HG03103 (cell line): Measurements from ENCODE around the gene SRRM3.
"Not testable (repeated sequence)": the region's sequence is repeated elsewhere in the genome, so short reads cannot be mapped to it uniquely, and the experiment has no call there.

Source experiments
- ATAC-seq: cut with Tn5 transposase; IDR thresholded peaks from one replicate; pipeline ENCODE4 v1.9.1; 2021; ENCODE audit warnings: low read depth; ENCODE audit not compliant: unreplicated experiment

Gene SRRM3

DNA sequence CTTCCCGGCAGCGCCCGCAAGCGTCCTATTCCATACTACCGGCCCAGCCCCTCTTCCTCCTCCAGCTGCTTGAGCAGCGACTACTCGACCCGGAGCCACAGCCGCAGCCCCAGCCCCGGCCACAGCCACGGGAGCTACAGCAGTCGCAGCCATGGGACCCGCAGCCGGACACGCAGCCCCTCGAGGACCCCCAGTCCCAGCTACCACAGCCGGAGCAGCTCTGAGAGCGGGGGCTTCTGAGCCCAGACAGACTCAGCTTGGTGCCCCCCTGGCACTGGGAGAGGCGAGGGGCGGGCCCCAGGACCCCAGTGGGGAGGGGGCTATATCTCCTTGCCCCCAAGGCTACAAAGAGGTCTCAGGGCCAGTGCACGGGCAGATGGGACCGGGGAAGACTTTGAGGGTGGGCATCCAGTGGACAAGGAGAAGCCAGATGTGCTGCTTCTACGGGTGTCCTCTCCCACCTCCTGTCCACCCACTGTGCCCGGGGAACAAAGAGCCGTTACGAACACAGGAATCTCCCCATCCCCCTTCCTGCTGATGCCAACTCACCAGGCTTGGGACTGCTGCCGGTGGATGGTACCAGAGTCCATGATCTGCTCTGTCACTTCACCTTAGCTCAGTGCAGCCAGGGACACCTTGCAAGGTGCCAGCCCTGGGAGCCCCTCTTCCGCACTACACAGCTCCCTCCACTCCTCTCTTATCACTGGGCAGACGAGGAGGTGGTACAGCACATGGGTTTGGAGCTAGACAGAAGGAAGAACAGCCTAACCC lies 84.1 kb downstream of the SRRM3 start:
- ATAC-seq = no peak

DNA sequence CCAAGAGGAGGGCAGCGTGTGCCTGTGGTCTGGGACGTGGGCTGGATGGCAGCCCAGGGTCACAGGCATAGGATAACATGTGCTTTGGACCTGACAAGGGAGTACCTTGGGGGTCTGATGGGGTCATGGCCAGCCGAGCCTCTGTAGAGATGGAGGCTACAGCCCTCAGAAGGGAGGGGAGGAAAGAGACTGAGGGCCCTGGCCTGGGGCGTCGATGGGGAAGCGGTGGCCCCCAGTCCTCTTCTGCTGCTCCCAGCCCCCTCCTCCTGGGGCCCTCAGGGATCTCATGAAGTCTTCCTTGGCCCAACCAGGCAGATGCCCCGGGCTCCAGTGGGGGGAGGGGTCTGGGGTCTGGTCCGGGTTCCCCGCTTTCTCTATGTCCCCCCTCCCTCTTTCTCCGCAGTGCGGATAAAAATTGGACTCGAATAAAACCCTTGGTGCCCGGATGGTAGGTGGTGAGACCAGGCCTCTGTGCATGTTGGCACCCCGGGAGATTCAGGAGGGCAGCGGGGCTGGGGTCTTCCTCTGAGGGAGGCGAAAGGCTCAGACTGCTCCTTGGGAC lies 85.2 kb downstream of the SRRM3 start:
- no peak for ATAC-seq

DNA sequence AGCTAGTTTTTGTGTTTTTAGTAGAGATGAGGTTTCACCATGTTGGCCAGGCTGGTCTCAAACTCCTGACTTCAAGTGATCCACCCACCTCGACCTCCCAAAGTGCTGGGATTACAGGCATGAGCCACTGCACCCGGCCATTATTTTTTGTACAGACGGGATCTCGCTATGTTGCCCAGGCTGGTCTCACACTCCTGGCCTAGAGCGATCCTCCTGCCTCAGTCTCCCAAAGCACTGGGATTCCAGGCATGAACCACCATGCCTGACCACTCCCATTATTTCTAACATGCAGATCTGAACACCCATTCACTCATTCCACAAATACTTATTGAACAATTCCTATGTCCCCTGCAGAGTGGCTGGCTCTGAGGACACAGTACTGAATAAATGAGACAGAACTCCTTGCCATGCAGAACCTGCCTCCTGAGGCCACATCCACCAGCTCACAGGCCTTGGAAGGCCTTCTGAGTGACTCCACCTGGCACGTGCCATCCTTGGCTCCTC lies 89.2 kb downstream of the SRRM3 start:
- not testable (repeated sequence) for ATAC-seq

DNA sequence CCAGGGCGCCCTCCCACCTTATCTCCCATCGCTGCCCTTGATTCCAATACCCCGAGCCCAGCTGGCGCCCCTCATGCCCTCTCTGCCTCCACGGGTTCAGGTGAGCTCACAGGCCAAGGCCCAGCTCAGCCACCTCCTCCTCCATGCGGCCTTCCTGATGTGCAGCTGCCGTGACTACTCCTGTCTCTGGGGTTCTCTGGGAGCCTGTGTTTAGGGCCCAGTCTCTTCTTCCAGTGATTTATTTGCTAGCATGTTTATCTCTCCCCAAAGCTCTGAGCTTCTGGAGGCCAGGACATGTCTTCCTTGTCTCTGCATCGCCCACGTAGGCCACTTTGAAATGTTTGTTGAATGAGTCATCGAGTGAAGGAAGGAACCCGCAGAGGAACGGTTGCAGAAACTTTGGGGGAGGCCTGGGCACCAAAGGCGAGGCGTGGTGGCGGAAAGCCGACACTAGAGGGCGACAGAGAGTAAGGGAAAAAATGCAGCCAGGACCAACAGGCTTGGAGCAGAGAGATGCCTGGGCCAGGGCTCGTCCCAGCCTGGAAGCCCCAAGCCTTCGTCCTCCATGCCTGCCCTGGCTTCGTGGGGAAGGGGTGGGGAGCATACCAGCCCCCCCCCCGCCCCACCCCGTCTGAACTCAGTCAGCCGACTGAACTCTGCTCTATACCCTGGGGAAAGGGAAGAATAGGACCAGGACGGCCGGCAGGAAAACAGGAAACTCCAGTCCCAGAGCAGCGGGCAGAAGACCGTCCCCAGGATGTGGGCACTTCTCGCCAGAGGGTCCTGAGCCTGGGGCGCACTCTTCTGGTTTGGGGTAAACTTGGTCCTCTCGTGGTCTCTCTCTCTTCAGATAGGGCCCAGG lies 89.9 kb downstream of the SRRM3 start:
- ATAC-seq = peak; percentile 62

DNA sequence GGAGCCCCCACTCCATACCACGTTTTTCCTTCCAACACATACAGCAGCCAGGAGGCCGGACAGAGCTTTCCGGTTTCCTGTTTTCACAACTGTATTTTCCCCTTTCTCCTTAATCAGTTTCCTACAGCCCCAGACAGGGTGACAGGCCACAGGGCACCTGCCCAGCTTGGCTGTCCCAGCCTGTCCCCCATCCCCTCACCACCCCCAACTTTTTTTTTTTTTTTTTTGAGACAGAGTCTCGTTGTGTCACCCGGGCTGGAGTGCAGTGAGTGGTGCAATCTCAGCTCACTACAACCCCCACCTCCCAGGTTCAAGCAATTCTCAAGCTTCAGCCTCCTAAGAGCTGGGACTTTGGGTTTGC lies 90.5 kb downstream of the SRRM3 start:
- no peak for ATAC-seq

DNA sequence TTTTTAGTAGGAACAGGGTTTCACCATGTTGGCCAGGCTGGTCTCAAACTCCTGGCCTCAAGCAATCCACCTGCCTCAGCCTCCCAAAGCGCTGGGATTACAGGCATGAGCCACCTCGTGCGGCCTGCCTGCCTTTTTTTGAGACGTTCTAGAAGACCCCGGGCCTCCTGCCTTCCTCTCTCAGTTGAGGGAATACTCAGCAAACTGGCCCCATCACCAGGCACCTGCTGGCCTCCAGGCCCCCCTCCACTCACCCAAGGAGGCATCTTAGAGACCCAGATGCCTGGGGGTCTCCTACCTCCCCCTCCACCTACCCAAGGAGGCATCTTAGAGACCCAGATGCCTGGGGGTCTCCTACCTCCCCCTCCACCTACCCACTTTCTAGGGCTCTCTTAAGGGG lies 91.2 kb downstream of the SRRM3 start:
- not testable (repeated sequence) for ATAC-seq

DNA sequence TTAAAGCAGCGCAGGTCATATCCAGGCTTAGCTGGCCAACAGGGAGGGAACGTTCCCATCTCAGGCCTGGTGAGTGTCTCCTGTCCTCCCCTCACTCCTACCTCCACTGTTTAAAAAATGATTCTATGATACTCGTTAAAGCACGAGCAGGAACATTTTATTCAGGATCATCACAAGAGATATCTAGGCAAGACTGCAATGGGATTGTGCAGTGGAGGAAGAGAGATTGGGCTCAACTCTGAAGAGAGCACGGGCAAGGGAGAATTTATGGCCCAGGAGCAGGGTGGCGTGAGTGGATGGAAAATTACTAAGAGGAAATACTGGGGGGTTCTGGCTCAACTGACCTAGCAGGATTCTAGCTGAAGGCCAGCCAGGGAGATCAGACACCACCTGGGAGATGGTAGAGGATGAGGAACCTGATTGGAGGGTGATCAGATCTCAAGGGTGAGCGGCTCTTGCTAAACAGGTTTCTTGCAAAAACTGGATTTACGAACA lies 91.8 kb downstream of the SRRM3 start:
- no peak for ATAC-seq

DNA sequence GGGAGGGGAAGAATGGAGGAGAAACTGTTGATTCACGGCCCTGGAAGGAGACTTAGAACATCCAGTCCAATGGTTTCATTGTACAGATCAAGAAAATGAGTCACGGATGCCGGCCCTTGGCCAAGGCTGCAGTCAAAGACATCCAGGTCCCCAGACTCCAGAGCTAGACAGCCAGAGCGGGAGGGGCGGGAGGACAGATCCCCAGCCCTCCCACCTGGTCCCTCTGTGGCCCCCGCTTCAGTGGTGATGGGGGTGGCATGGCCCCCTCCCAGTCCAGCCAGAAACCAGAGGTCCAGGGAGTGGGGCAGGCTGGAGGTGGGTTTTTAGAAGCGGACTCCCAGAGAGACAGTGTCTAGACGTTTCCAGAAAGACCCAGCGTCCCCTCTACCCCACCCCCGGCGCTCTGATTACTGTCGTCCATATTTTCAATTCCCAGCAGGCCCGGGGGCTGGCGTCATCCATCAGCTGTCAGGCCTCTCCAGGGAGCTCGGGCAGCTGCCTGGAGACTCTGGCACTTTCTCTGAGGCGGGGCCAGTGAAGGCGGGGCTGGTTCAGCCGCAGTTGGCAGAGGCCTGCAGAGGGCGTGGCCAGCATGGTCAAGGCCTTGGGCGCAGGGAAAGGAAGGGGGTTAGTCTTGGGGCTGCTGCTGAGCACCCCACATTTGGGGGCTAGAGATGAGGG lies 92.8 kb downstream of the SRRM3 start:
- ATAC-seq = no peak

DNA sequence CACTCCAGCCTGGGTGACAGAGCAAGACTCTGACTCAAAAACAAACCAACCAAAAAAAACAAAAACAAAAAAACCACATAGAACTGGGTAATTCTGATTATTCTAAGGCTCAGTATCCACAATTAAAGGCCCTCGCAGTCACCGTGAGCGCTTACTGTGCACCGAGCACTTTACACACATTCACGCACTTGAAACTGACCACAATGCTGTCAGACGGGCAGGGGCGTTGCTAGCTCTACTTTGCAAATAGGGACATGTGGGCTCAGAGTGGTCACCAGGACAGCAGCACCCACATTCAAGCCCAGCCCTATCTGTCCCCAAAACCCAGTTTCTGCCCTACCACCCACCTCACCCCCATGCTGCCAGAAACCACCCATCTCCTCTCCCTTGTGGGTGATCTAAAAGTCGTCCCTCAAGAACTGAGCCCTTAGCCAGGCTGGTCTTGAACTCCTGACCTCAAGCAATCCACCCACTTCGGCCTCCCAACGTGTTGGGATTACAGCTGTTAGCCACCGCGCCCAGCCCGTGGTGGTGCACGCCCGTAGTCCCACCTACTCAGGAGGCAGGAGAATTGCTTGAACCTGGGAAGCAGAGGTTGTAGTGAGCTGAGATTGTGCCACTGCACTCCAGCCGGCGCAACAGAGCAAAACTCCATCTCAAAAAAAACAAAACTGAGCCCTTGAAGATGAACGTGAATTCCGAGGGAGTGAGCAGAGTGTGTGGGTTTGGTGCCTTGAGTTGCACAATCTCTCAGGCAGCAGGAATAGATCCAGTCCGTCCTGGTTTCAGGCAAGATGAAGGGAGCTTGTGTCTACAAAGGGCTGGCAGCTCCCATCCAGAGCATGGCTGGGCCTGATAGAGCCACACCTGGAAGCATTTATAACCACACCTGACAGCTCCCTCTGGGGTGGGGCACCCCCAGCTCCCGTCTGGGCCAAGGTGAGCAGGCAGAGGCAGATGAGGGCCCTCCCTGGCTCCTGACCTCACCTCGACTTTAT lies 95.3 kb downstream of the SRRM3 start:
- no peak for ATAC-seq

DNA sequence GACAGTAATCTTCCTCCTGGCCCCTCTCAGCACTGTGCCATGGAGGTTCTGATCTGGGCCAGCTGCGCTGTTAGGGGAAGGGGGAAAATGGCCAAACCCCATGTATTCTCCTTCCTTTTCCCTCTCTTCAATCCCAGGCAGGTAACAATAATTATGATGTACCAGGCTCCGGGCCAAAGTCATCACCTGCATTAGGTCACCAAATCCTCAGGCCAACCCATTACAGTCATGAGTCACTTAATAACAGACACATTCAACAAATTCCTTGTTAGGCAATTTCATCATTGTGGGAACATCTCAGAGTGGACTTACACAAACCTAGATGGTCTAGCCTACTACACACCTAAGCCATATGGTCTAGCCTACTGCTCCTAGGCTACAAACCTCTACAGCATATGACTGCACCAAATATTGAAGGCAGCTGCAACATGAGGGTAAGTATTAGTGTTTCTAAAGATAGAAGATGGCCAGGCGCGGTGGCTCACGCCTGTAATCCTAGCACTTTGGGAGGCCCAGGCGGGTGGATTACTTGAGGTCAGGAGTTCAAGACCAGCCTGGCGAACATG lies 98.6 kb downstream of the SRRM3 start:
- no peak for ATAC-seq

DNA sequence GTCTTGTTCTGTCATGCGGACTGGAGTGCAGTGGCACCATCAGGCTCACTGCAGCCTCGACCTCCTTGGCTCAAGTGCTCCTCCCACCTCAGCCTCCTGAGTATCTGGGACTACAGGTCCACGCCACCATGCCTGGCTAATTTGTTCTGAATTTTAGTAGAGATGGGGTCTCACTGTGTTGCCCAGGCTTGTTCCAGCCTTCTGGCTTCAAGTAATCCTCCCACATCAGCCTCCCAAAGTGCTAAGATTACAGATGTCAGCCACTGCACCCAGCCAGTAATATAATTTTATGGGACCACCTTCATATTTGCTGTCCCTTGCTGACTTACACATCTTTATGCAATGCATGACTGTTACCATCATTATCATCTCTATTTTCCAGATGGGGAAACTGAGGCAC lies 99.3 kb downstream of the SRRM3 start:
- ATAC-seq = no peak

DNA sequence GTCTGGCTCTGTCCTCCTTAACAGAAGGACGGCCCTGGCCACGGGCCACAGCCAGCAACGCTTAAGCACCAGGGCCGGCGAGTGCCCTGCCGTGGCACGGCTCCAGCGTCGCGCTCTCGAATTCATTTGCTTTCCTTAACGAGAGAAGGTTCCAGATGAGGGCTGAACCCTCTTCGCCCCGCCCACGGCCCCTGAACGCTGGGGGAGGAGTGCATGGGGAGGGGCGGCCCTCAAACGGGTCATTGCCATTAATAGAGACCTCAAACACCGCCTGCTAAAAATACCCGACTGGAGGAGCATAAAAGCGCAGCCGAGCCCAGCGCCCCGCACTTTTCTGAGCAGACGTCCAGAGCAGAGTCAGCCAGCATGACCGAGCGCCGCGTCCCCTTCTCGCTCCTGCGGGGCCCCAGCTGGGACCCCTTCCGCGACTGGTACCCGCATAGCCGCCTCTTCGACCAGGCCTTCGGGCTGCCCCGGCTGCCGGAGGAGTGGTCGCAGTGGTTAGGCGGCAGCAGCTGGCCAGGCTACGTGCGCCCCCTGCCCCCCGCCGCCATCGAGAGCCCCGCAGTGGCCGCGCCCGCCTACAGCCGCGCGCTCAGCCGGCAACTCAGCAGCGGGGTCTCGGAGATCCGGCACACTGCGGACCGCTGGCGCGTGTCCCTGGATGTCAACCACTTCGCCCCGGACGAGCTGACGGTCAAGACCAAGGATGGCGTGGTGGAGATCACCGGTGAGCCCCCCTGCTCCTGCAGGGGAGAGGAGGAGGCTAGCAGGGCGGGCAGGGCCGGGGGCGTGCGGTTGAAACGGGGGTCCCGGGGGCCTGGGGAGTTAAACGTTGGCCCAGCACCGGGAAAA lies 100.9 kb downstream of the SRRM3 start, which contains the start of gene HSPB1:
Gene HSPB1, plus strand, starts transcription at position 327 of the 855 bp plus-strand sequence. Its CDS starts 40 bp downstream, at position 367.
- ATAC-seq = peak; percentile 51

DNA sequence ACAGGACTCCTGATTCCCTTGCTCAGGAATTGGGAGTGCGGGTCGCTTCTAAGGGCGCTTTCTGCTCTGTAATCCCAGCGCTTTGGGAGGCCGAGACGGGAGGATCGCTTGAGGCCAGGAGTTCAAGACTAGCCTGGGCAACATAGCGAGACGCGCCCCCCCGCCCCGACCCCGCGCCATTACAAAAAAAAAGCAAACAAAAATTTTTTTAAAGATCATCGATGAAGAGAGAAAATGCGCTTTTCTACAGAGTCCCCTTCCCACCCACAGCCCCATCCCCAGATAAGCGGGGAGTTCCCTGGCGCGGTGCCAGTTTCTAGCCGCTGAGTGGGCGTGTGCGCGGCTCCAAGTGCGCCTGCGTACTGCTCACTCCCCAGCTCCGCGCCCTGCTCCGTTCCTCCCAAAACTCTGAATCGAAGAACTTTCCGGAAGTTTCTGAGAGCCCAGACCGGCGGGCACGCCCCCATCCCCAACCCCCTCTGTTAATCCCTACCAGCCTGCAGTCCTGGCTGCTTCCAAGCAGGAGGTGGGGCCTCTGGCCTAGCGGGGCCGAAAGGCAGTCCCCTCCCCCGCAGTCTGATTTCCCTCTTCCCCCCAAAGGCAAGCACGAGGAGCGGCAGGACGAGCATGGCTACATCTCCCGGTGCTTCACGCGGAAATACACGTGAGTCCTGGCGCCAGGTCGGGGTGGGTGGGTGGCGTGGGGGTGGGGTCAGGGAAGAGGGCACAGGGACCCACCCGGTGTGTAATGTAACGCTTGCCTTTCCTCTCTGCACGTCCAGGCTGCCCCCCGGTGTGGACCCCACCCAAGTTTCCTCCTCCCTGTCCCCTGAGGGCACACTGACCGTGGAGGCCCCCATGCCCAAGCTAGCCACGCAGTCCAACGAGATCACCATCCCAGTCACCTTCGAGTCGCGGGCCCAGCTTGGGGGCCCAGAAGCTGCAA lies 101.8 kb downstream of the SRRM3 start:
- ATAC-seq = no peak

DNA sequence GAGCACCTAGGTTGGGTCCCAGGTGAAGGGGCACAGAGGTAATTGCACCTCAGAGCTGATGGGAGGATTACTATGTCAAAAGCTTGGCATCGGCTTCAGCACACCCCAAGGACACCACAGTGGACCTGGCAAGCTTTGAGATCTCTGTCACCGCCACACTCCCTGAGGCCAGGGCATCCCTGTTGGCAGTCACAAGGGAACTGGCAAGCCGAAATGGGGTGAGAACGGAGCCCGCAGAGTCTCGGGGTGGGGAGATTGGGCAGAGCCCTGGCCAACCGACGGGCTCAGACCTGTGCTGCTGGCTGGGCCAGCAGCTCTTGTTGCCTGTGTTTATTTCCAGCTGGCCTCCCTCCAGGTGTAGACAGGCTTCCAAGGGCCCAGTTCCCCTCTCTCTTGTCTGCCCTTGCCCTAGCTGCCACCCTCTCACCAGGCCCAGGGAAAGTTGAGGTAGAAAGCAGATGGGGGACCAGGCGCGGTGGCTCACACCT lies 103.2 kb downstream of the SRRM3 start:
- ATAC-seq = no peak

DNA sequence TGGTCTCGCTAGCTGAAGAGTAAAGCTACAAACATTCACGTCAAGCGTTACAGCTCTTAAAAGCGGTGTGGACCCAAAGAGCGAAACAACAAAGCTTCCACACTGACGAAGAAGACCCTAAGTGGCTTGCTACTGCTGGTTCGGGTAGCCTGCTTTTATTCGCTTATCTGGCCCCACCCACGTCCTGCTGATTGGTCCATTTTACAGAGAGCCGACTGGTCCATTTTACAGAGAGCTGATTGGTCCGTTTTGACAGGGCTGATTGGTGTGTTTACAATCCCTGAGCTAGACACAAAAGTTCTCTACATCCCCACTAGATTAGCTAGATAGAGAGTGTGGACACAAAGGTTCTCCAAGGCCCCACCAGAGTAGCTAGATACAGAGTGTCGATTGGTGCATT lies 107.2 kb downstream of the SRRM3 start:
- not testable (repeated sequence) for ATAC-seq

DNA sequence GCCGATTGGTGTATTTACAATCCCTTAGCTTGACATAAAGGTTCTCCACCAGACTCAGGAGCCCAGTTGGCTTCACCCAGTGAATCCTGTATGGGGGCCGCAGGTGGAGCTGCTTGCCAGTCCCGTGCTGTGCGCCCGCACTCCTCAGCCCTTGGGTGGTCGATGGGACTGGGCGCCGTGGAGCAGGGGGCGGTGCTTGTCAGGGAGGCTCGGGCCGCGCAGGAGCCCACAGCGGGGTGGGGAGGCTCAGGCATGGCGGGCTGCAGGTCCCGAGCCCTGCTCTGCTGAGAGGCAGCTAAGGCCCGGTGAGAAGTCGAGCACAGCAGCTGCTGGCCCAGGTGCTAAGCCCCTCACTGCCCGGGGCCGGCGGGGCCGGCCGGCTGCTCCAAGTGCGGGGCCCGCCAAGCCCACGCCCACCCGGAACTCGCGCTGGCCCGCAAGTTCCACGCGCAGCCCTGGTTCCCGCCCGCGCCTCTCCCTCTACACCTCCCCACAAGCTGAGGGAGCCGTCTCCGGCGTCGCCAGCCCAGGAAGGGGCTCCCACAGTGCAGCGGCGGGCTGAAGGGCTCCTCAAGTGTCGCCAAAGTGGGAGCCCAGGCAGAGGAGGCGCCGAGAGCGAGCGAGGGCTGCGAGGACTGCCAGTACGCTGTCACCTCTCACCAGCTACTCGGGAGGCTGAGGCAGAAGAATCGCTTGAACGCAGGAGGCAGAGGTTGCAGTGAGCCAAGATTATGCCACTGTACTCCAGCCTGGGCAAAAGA lies 107.8 kb downstream of the SRRM3 start:
- ATAC-seq = not testable (repeated sequence)
